Tongue (tissue), 2 donors: ENCODE results near the gene FBLIM1. TPM values are rescaled to one million over a fixed set of nuclear protein-coding genes. Genes with fewer than 3 reads are reported as not detected.
"Not testable (repeated sequence)": the region's sequence is repeated elsewhere in the genome, so short reads cannot be mapped to it uniquely, and the experiment has no call there.

Experiments used
- DNase-seq: peaks from one replicate; pipeline ENCODE4 v3.0.0-alpha.2; 2015
- total RNA-seq: library from RNA; depleted of rRNA; stranded (reverse); fragments of >200 nt; gene quantifications from one replicate; pipeline ENCODE4 v1.2.3, GENCODE V29; 2014

Gene FBLIM1
- total RNA-seq, 1 donor from 2014 or later: 22.4 TPM

- DNase-seq: no peak
Measured at GRCh38 chr1:15767941-15768340, 9.3 kb downstream of the FBLIM1 start.

DNA sequence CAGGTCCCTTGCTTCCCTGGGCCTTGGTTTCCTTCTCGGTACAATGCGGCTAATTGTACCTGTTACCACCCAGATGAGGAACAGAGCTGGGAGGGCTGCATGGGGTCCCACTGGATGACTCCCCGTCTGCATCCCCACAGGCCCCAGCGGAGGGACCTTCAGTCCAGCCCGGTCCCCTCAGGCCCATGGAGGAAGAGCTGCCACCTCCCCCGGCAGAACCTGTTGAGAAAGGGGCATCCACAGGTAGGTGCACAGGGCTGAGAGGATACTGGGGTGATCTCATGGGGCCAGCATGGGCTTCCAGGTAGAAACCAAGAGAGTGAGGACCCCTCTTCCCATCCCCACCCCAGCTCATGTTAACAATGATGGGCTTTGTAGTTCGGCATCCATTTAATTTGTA is 9.8 kb downstream of the FBLIM1 start:
- DNase-seq: no peak

DNA sequence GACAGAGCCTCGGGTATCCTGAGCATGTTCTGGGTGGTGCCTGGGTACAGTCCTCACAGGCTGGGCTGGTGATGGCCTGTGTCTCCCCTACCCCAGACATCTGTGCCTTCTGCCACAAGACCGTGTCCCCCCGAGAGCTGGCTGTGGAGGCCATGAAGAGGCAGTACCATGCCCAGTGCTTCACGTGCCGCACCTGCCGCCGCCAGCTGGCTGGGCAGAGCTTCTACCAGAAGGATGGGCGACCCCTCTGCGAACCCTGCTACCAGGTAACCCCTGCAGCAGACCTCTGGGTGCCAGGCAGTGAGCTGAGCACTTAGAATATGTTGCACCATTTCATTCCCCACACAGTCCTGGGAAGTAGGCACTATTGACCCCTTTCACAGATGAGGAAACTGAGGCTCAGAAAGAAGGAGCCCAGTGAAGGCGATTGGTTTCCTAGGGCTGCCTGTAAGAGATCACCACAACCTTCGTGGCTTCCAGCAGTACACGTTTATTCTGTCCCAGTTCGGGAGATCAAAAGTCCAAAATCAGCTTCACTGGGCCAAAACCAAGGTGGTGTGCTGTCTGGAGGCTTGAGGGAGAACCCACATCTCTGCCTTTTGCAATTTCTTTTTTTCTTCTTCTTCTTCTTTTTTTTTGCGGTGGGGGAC is 11.8 kb downstream of the FBLIM1 start:
- DNase-seq: no peak

GRCh38 chr1:15771836-15772515 is 13.4 kb downstream of the FBLIM1 start:
- DNase-seq: no peak

DNA sequence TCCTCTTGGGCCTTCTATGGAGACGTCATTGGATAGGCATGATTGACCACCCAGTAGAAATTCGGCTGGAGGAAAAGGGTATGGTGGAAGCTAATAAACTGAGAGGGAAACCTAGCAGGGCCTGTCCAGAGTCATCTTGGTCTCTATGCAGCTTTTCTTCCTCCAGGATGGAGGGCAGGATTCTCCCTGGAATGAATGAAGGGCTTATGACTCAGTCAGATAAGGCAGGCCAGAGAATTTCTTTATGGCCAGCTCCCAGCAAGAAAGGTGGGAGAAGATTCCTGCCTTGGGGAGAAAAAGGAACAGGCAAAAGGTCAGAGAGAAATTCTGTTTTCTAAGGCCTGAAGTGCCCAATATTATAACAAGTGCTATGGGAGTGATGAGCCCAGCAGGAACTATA is 17.1 kb downstream of the FBLIM1 start:
- no peak for DNase-seq

- DNase-seq: no peak
Measured at GRCh38 chr1:15777909-15778707, 19.5 kb downstream of the FBLIM1 start.

DNA sequence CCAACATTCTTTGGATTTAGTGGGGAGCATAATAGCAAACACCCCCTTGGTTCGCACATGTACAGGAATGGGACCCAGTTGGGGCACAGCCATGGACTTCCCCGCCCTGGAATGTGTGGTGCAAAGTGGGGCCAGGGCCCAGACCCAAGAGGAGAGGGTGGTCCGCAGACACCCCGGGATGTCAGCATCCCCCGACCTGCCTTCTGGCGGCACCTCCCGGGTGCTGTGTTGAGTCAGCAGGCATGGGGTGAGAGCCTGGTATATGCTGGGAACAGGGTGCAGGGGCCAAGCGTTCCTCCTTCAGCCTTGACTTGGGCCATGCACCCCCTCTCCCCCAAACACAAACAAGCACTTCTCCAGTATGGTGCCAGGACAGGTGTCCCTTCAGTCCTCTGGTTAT is 27.1 kb downstream of the FBLIM1 start:
- no peak for DNase-seq

- DNase-seq: peak; percentile 20
Measured at GRCh38 chr1:15786581-15786980, 28.0 kb downstream of the FBLIM1 start.

- peak; percentile 40 for DNase-seq
Measured at GRCh38 chr1:15788624-15789301, 30.2 kb downstream of the FBLIM1 start.

GRCh38 chr1:15796086-15796462 is 37.5 kb downstream of the FBLIM1 start:
- no peak for DNase-seq

DNA sequence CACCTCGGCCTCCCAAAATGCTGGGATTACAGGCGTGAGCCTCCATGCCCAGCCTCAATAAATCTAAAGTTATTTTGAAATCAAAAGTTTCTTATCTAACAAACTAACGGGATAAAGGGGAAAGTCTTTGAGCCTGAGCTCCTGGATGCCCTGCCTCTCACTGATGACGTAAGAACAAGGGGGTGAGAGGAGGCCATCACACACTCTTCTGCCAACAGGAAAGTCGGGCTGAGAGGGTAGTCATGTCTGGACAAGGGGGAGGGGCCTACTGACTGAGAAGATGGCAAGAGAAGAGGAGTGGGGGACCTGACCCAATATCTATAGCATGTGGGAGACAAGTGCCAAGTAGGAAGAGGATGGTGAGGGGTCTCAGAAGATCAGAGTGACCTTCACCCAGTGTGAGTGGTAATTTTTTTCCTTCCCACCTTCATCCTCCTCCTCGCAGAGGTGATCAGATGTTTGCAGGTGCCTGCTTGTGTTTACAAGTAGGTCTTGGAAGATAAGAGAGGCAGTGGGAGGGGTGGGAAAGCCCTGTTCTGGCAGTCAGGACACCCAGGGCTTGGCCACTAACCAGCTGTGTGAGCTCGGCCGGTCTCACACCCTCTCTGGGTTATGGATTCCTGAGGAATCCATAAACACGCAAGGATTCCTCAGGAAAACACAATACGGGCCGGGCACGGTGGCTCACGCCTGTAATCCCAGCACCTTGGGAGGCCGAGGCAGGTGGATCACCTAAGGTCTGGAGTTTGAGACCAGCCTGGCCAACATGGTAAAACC is 39.2 kb downstream of the FBLIM1 start:
- no peak for DNase-seq

- DNase-seq: no peak
Measured at GRCh38 chr1:15799004-15799867, 40.6 kb downstream of the FBLIM1 start.

DNA sequence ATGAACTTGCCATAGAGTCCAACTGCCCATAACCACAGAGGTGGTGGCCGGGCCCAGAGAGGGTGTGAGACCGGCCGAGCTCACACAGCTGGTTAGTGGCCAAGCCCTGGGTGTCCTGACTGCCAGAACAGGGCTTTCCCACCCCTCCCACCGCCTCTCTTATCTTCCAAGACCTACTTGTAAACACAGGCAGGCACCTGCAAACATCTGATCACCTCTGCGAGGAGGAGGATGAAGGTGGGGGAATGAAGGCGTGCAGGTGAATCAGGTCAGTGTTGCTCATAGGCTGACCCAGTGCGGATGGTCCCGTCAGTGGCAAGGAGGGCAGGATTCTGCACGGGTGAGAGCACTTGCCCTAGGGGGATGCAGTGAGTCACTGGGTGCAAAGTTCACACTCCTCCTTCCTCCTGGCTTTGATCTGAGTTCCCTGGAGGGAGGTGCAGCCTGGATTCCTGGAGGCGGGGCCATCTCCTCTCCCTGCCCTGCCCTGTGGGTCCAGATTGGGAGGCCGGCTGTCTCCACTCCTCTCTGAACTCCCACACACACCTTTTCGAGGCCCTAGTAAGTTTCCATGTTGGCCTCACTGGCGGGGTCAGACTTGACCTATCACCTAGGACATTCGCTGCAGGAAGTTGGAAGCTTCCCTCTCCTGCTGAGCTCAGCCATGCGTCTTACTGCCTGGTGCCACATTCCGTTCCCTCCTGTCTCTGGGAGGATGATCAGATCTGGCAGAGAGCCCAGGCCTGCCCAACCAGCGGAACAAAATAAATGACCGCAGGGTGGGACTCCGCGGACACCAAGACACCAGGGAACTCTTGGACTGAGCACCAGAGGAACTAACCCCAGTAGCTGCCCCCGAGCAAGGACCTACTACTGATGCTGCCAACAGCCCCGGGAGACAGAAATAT is 41.6 kb downstream of the FBLIM1 start:
- DNase-seq: peak; percentile 28

DNA sequence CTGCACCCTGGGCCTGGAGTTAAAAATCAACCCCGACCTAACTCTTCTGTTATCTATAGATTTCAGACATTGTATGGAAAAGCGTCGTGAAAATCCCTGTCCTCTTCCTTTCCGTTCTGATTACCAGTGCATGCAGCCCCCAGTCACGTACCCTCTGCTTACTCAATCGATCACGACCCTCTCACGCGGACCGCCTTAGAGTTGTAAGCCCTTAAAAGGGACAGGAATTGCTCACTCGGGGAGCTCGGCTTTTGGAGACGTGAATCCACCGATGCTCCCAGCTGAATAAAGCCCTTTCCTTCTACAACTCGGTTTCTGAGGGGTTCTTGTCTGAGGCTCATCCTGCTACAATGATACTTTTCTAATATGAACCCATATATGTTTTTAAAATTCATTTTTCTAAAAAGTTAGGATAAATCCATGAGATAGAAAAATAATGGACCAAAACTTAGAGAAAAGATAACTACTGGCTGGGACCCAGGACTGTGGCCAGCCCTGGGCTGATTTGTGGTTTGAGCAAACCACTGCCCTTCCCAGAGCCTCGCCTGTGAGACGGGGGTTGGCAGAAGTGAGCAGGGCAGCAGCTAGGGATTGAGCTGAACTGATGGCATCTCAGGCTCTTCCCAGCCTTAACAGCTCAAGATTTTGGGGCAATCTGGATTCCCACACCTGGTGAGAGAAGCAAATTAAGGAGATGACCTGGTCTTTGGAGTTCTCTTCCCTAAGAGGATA is 43.8 kb downstream of the FBLIM1 start:
- DNase-seq: no peak

- peak; percentile 37 for DNase-seq
Measured at GRCh38 chr1:15803380-15803779, 44.8 kb downstream of the FBLIM1 start.

DNA sequence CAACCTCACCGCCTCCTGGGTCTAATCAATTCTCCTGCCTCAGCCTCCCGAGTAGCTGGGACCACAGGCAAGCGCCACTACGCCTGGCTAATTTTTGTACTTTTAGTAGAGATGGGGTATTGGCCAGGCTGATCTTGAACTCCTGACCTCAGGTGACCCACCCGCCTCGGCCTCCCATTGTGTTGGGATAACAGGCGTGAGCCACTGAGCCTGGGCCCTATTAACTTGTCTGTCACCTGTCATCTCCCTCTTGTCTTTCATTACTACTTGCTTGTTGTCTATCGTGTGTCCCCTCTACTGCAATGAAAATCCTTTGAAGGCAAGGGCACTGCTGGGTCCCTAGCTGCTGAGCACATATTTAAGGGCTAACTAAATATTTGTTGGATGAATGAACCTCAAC is 45.5 kb downstream of the FBLIM1 start:
- no peak for DNase-seq

DNA sequence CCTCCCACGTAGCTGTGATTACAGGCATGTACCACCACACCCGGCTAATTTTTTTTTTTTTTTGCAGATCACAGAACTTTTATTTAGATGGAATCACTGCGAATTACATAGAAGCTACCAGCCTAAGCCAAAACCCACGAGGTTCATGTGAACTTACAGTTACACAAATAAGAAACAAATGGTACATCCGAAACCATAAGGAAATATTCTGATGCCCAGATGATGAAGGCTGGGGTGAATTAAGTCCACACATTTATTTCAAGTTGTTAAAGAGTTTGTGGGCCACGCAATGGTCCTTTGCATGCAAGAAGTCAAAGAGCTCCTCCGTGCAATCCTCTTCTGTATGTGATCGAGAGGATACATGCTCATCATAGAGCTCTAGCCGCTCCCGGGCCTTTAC is 48.5 kb downstream of the FBLIM1 start:
- DNase-seq: no peak

DNA sequence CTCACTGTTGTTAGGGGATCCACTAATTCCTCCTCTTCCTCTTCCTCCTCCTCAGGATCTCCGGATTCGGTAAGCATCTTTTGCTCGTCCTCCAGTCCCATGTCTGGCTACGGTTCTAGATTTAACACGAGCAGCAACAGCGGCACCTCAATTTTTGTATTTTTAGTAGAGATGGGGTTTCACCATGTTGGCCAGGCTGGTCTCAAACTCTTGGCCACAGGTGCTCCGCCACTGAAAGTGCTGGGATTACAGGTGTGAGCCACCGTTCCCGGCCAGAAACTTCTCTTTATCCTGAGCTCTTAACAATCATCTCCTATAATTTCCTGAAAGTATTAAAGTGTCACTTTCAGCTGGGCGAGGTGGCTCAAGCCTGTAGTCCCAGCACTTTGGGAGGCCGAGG is 49.0 kb downstream of the FBLIM1 start, which contains the start of gene UQCRHL:
TSS of gene UQCRHL (minus strand) at position 101 of the 400 bp plus-strand sequence. CDS start at position 101, 0 bp downstream.
- not testable (repeated sequence) for DNase-seq

DNA sequence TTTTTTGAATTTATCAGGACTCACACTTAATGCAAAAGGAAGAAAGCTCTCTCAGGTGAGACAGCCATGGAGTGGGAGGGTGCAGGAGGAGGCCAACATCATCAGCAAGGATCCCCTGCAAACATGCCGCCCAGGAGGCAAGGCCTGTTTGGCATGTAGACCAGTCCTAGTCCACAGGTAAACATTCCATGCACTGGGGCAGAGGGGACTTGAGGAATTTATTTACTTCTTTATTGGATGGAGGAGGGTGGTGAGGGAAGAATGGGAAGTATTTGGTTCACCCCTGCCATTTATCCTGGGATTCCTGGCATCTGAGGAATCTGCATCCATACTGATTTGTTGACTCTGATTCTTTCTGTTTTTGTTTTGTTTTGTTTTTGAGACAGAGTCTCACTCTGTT is 50.4 kb downstream of the FBLIM1 start:
- no peak for DNase-seq
